H54 (cell line): Measurements from ENCODE around the gene ZHX3.

ENCODE experiments used
- DNase-seq: peaks from one replicate; pipeline ENCODE4 v3.0.0; 2011; ENCODE audit warnings: low spot score, mixed read lengths; ENCODE audit not compliant: insufficient read length
- FAIRE-seq: peaks from 3 replicates; lab custom pipeline; 2011; peaks lifted over from hg19 to GRCh38; lab: Jason Lieb, UNC
- POLR2A ChIP-seq: IDR thresholded peaks from 2 replicates; pipeline ENCODE4 v1.6.1; 2011; ENCODE audit warnings: low read depth, mild to moderate bottlenecking, low read length

Gene ZHX3

GRCh38 chr20:41359541-41360011 is 42.0 kb upstream of the ZHX3 start:
- DNase-seq (no peak), FAIRE-seq (no peak)
- no peak for TF ChIP-seq POLR2A

- FAIRE-seq (no peak), DNase-seq (no peak)
- TF ChIP-seq POLR2A: no peak
Observed at GRCh38 chr20:41358717-41359116, 41.2 kb upstream of the ZHX3 start.

GRCh38 chr20:41358230-41358629 is 40.7 kb upstream of the ZHX3 start:
- DNase-seq (no peak), FAIRE-seq (no peak)
- TF ChIP-seq POLR2A: no peak

- no peak for TF ChIP-seq POLR2A
- no peak for FAIRE-seq
- DNase-seq: no peak
Observed at GRCh38 chr20:41357424-41358163, 40.1 kb upstream of the ZHX3 start.

GRCh38 chr20:41356951-41357350 is 39.4 kb upstream of the ZHX3 start:
- FAIRE-seq (no peak), DNase-seq (no peak)
- TF ChIP-seq POLR2A: no peak

GRCh38 chr20:41355598-41356203 is 38.2 kb upstream of the ZHX3 start:
- DNase-seq: no peak
- no peak for FAIRE-seq
- TF ChIP-seq POLR2A: no peak

- FAIRE-seq (no peak), DNase-seq (no peak)
- TF ChIP-seq POLR2A: no peak
Observed at GRCh38 chr20:41355192-41355591, 37.7 kb upstream of the ZHX3 start.

GRCh38 chr20:41353530-41353929 is 36.0 kb upstream of the ZHX3 start:
- no peak for FAIRE-seq
- no peak for TF ChIP-seq POLR2A
- DNase-seq: no peak

GRCh38 chr20:41352666-41353065 is 35.1 kb upstream of the ZHX3 start:
- TF ChIP-seq POLR2A: no peak
- no peak for FAIRE-seq
- no peak for DNase-seq

GRCh38 chr20:41352106-41352505 is 34.6 kb upstream of the ZHX3 start:
- TF ChIP-seq POLR2A: no peak
- DNase-seq: no peak
- FAIRE-seq: no peak

GRCh38 chr20:41350408-41350962 is 33.0 kb upstream of the ZHX3 start:
- DNase-seq (no peak), FAIRE-seq (no peak)
- TF ChIP-seq POLR2A: no peak

GRCh38 chr20:41349943-41350342 is 32.4 kb upstream of the ZHX3 start:
- TF ChIP-seq POLR2A: no peak
- DNase-seq (no peak), FAIRE-seq (no peak)

- no peak for FAIRE-seq
- DNase-seq: no peak
- no peak for TF ChIP-seq POLR2A
Observed at GRCh38 chr20:41349266-41349665, 31.7 kb upstream of the ZHX3 start.

GRCh38 chr20:41348430-41349172 is 31.1 kb upstream of the ZHX3 start:
- no peak for TF ChIP-seq POLR2A
- DNase-seq (no peak), FAIRE-seq (no peak)
